KMS-11 (cell line): Measurements from ENCODE around the gene TMC2.

Experiments
- H2AFZ ChIP-seq: fragments of 200-600 bp; sonication (generic); 2 replicates; pipeline ENCODE4 v1.6.1; 2016; ENCODE audit warnings: antibody characterized with exemption, mixed run types, low read depth
- H3K27ac ChIP-seq: fragments of 200-600 bp; sonication (generic); 2 replicates; pipeline ENCODE4 v1.6.1; 2016; ENCODE audit warnings: mild to moderate bottlenecking, mixed run types
- H3K27me3 ChIP-seq: fragments of 200-600 bp; sonication (generic); 2 replicates; pipeline ENCODE4 v1.6.1; 2017; ENCODE audit warnings: mild to moderate bottlenecking, low read depth, mixed run types, moderate library complexity; ENCODE audit not compliant: insufficient read depth
- H3K36me3 ChIP-seq: fragments of 200-600 bp; sonication (generic); 2 replicates; pipeline ENCODE4 v1.6.1; 2017; ENCODE audit warnings: mild to moderate bottlenecking, mixed run types; ENCODE audit not compliant: insufficient read depth
- H3K4me1 ChIP-seq: fragments of 200-600 bp; sonication (generic); 2 replicates; pipeline ENCODE4 v1.6.1; 2016; ENCODE audit warnings: mild to moderate bottlenecking, low read depth, mixed run types; ENCODE audit not compliant: poor library complexity, severe bottlenecking
- H3K4me2 ChIP-seq: fragments of 200-600 bp; sonication (generic); 2 replicates; pipeline ENCODE4 v1.7.0; 2016; ENCODE audit warnings: mild to moderate bottlenecking, mixed run types
- H3K4me3 ChIP-seq: fragments of 200-600 bp; sonication (generic); IDR thresholded peaks from 2 replicates; pipeline ENCODE4 v1.6.1; 2017; ENCODE audit warnings: low read depth, low read length, mixed read lengths; ENCODE audit not compliant: insufficient read depth
- H3K79me2 ChIP-seq: fragments of 200-600 bp; sonication (generic); 2 replicates; pipeline ENCODE4 v1.6.1; 2016; ENCODE audit warnings: low read depth, mixed run types; ENCODE audit not compliant: insufficient read depth
- H3K9ac ChIP-seq: fragments of 200-600 bp; sonication (generic); 2 replicates; pipeline ENCODE4 v1.6.1; 2016; ENCODE audit warnings: mild to moderate bottlenecking, mixed run types
- H4K20me1 ChIP-seq: fragments of 200-600 bp; sonication (generic); 2 replicates; pipeline ENCODE4 v1.6.1; 2016; ENCODE audit warnings: mild to moderate bottlenecking, mixed run types; ENCODE audit not compliant: insufficient read depth
- TF ChIP-seq, protein P1 (sequence below): fragments of 200-600 bp; sonication (generic); conservative IDR thresholded peaks from 2 replicates; pipeline ENCODE4 v1.6.1; 2017; ENCODE audit warnings: low read depth, mild to moderate bottlenecking, antibody characterized with exemption, low read length, moderate library complexity, mixed read lengths

Gene TMC2

DNA sequence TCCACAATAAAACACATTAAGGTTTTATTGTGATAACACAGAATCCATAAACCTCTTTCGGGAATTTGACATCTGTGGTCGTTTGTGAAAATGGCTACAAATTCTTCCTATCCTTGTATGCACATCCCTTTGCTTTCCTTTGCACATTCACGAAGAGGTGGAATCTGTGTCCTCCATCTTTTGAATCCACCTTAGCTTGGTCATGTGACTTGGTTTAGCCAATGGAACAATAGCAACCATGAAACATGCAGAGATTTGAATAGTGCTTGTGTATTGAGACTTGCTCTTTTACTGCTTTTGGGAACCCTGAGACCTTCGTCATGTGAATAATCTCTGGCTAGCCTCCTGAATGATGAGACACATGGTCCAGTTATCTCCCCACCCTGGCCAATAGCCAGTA is 66.4 kb downstream of the TMC2 start:
- no peaks in the 10 kb centered on the region for H3K4me1 ChIP-seq
- no peak overlapping the region for H3K9ac ChIP-seq
- no peaks in the 10 kb centered on the region for H4K20me1 ChIP-seq
- no peak overlapping the region for H3K4me3 ChIP-seq
- H2AFZ ChIP-seq = no peak overlapping the region
- no peak overlapping the region for H3K4me2 ChIP-seq
- H3K79me2 ChIP-seq = no peaks in the 10 kb centered on the region
- no peaks in the 10 kb centered on the region for H3K36me3 ChIP-seq
- H3K27me3 ChIP-seq = no peaks in the 10 kb centered on the region
- H3K27ac ChIP-seq = no peak overlapping the region
- TF ChIP-seq, protein P1, sequence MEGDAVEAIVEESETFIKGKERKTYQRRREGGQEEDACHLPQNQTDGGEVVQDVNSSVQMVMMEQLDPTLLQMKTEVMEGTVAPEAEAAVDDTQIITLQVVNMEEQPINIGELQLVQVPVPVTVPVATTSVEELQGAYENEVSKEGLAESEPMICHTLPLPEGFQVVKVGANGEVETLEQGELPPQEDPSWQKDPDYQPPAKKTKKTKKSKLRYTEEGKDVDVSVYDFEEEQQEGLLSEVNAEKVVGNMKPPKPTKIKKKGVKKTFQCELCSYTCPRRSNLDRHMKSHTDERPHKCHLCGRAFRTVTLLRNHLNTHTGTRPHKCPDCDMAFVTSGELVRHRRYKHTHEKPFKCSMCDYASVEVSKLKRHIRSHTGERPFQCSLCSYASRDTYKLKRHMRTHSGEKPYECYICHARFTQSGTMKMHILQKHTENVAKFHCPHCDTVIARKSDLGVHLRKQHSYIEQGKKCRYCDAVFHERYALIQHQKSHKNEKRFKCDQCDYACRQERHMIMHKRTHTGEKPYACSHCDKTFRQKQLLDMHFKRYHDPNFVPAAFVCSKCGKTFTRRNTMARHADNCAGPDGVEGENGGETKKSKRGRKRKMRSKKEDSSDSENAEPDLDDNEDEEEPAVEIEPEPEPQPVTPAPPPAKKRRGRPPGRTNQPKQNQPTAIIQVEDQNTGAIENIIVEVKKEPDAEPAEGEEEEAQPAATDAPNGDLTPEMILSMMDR = no peak

DNA sequence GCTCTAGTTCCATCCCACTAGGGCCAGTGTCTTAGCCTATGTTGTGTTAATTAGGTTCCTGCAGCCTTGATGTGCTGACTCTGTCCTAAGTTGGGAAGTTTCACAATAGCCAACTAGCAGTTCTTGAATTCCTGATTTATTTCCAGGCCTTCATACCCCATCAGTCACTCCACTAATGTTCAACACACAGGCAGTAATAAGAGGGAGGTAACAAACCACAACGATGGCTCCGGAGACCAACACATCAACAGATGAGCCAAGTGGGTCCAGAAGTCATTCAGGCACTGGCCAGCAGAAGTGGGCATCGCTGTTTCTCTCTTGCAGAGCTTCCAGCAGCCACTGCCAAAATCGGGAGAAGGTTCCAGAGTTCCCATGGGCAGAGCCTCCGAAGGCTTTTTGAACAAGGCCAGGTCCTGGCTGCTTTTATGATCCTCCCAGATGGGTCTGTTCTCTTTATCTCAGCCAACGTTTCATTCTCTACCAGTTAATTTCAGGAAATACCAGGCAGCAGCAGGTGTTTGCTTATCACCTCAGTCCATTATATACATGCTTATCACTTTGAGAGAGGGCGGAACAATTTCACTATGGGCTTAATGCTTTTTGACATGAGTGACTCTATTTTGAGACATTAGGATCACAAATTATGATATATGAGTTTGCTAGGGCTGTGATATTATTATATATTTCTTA is 67.6 kb downstream of the TMC2 start:
- H3K79me2 ChIP-seq = no peaks in the 10 kb centered on the region
- H3K4me2 ChIP-seq = no peak overlapping the region
- no peaks in the 10 kb centered on the region for H3K27me3 ChIP-seq
- H4K20me1 ChIP-seq = no peaks in the 10 kb centered on the region
- no peaks in the 10 kb centered on the region for H3K36me3 ChIP-seq
- H2AFZ ChIP-seq = no peak overlapping the region
- H3K4me3 ChIP-seq = no peak overlapping the region
- no peak overlapping the region for H3K9ac ChIP-seq
- no peaks in the 10 kb centered on the region for H3K4me1 ChIP-seq
- TF ChIP-seq, protein P1 = no peak
- H3K27ac ChIP-seq = no peak overlapping the region

DNA sequence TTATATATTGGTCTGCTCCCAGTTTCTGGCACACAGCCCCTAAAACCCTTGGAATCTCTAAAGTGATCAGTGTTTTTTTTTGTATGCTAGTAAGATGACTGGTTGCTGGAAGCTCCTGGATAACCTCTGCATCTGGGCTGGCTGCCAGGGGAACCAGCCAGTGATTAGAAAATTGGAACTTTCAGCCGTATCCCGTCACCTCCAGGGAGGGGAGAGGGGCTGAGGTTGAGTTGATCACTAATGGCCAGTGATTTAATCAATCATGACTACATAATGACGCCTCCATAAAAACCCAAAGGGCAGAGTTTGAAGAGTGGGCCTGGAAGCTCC is 68.1 kb downstream of the TMC2 start:
- H3K9ac ChIP-seq = no peak overlapping the region
- TF ChIP-seq, protein P1 = no peak
- H3K4me3 ChIP-seq = no peak overlapping the region
- no peak overlapping the region for H3K4me2 ChIP-seq
- H3K4me1 ChIP-seq = no peaks in the 10 kb centered on the region
- H3K27me3 ChIP-seq = no peaks in the 10 kb centered on the region
- H2AFZ ChIP-seq = no peak overlapping the region
- H3K79me2 ChIP-seq = no peaks in the 10 kb centered on the region
- no peaks in the 10 kb centered on the region for H3K36me3 ChIP-seq
- H4K20me1 ChIP-seq = no peaks in the 10 kb centered on the region
- H3K27ac ChIP-seq = no peak overlapping the region

DNA sequence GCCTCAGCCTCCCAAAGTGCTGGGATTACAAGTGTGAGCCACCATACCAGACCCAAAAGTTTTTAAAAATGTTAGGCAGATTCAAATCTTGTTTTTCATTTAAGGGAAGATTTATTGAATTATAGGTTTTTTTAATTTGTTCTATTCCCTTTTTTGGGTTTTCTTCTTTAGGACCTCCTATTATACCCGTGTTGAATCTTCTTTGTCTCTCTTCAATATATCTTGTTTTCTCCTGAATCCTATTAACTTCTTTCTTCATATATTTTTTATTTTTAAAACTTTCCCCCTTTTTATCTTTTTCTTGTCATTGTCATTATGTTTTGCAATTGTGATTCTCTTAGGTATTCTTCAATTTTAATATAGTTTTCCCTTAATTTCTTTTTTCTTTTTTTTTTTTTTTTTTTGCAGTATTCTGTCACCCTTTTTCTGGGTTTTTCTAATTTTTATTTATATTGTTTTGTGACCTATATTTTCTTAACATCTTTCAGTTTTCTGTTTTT is 70.2 kb downstream of the TMC2 start:
- H3K4me1 ChIP-seq = no peaks in the 10 kb centered on the region
- no peaks in the 10 kb centered on the region for H3K27me3 ChIP-seq
- no peaks in the 10 kb centered on the region for H4K20me1 ChIP-seq
- H3K4me3 ChIP-seq = no peak overlapping the region
- H3K79me2 ChIP-seq = no peaks in the 10 kb centered on the region
- H3K27ac ChIP-seq = no peak overlapping the region
- H2AFZ ChIP-seq = no peak overlapping the region
- H3K4me2 ChIP-seq = no peak overlapping the region
- TF ChIP-seq, protein P1 = no peak
- H3K9ac ChIP-seq = no peak overlapping the region
- H3K36me3 ChIP-seq = no peaks in the 10 kb centered on the region
